IPS-NIHi11 (cell line): ENCODE data around the gene CREB3L1.

Experiments used
- DNase-seq: peaks from one replicate; pipeline ENCODE4 v3.0.0; 2012; ENCODE audit warnings: mixed read lengths, low spot score

CREB3L1 gene, protein sequence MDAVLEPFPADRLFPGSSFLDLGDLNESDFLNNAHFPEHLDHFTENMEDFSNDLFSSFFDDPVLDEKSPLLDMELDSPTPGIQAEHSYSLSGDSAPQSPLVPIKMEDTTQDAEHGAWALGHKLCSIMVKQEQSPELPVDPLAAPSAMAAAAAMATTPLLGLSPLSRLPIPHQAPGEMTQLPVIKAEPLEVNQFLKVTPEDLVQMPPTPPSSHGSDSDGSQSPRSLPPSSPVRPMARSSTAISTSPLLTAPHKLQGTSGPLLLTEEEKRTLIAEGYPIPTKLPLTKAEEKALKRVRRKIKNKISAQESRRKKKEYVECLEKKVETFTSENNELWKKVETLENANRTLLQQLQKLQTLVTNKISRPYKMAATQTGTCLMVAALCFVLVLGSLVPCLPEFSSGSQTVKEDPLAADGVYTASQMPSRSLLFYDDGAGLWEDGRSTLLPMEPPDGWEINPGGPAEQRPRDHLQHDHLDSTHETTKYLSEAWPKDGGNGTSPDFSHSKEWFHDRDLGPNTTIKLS

DNA sequence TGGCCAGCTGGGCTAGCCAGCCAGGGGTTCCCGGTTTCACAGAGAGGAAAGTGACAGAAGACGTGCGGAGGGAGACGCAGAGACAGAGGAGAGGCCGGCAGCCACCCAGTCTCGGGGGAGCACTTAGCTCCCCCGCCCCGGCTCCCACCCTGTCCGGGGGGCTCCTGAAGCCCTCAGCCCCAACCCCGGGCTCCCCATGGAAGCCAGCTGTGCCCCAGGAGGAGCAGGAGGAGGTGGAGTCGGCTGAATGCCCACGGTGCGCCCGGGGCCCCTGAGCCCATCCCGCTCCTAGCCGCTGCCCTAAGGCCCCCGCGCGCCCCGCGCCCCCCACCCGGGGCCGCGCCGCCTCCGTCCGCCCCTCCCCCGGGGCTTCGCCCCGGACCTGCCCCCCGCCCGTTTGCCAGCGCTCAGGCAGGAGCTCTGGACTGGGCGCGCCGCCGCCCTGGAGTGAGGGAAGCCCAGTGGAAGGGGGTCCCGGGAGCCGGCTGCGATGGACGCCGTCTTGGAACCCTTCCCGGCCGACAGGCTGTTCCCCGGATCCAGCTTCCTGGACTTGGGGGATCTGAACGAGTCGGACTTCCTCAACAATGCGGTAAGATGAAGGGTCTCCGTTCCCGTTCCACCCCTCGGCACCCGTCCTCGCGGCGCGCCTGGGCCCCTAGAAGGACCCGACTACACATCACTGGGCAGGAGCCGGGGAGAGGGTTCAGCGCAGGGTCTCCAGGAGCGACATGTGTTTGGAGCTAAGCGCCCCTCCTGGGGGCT lies at the start of gene CREB3L1:
Gene CREB3L1, plus strand, starts transcription at position 41 of the 765 bp plus-strand sequence. Its CDS starts 450 bp downstream, at position 491.
- DNase-seq, result peak; percentile 64

DNA sequence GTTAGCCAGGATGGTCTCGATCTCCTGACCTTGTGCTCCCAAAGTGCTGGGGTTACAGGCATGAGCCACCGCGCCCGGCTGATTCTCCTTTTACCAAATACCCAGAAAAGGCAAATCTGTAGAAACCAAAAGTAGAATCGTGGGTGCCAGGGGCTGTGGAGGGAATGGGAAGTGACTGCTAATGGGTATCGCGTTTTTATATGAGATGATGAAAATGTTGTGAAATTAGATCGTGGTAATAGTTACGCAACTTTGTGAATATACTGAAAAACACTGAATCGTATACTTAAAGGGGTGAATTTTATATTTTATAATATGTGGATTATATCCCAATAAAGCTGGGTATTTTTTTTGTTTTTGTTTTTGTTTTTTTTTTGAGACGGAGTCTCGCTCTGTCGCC lies 48.2 kb upstream of the CREB3L1 start:
- no peak for DNase-seq

DNA sequence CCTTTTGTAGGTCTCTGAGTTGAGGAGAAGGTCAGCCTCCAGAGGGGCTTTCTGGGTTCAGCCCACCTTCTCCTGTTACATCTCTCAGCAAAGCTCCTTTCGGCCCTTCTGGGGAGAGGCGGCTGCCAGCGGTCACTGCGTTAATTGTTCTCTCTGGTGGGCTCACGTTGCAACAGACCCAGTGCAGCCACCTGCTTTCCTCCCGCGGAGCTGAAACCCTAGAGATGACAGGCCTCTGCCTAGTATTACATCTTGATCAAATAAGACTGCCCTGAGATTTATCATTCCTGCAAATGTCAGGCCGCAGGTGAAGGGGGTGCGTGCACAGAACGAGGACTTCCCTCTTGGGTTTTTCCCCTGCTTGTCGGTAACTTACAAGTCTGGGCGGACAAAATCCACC lies 43.2 kb upstream of the CREB3L1 start:
- peak; percentile 40 for DNase-seq

DNA sequence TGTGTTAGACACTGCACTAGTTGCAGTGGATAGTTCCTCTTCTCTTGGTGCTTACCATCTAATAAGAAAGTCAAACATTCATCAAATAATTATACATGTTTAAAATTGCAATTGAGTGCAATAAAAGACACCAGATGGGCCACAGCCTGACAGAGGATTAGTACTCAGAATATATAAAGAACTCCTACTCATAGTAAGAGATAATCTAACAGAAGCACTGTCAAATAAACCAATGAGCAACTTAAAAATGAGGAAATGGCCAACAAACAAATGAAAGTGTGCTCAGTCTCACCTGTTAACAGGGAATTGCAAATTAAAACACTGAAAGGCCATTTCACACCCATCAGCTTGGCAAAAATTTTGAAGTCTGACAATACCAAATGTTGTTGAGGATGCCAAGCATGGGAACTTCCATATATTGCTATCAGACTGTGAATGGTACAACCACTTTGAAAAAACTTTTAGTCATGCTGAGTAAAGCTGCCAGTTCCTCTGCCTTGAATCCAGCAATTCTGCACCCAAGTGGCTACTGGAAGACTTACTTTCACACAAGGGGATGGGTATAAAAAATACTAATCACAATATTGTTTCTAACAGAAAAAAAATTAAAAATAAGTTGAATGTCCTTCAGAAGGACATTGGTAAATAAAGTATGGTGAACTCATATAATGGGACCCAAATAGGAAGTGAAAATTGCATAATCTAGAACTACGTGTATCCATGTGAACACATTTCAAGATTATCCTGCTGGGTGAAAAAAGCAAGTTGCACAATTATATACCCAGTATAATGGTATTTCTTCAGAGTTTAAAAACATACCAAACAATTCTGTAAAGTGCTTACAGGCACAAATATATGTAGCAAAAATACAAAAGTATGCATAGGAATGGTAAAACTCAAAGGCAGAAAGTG lies 41.4 kb upstream of the CREB3L1 start:
- no peak for DNase-seq

DNA sequence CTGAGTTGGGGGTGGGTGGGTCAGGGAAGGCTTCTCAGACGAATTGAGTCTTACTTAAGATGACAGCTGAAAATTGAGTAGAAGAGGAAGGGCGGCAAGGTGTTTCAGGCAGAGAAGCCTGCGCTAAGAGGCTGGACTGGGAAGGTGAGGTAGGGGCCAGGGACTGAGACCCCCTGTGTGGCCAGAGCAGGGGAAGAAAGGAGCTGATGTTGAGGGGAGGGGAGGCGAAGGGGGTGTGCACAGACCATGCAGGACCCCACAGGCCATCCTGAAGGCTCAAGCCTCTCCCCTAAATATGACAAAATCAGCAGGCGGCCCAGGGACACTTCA lies 40.6 kb upstream of the CREB3L1 start:
- no peak for DNase-seq

DNA sequence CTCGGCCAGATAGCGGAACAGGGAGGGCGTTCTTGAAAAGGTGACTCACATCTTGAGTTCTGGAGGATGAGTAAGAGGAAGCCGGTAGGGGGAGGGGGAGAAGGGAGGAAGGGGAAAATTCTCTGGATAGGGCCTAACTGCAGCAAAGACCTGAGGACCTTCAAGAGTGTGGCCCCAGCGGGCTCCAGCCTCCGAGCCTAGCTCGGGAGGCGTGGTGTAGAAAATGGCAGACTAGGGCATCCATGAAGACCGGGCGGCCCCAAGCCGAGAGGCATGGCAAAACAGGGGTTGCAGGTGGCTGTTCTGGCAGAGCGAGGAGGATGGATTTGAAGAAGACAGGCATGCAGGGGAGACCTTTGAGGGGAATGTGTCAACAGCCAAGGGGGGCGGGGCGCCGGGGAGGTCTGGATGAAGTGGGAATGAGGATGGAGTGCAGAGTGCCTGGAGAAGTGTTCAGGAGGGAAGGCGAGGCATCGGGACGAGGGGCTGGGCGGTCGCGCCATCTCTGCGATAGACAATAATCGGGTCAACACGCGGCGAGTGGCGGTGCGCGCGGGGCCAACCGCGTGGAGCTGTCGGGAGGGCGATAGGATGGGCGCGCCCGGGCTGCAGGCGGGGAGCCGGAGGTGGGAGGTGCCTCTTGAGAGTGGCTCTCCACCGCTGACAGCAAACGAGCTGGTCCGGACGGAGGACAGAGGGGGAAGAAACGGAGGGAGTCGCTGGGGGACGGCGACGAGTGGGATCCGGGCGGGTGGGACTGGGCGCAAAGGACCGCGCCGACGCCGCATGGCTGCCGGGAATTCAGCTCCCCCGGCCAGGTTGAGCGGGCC lies 40.0 kb upstream of the CREB3L1 start:
- DNase-seq, result peak; percentile 77

DNA sequence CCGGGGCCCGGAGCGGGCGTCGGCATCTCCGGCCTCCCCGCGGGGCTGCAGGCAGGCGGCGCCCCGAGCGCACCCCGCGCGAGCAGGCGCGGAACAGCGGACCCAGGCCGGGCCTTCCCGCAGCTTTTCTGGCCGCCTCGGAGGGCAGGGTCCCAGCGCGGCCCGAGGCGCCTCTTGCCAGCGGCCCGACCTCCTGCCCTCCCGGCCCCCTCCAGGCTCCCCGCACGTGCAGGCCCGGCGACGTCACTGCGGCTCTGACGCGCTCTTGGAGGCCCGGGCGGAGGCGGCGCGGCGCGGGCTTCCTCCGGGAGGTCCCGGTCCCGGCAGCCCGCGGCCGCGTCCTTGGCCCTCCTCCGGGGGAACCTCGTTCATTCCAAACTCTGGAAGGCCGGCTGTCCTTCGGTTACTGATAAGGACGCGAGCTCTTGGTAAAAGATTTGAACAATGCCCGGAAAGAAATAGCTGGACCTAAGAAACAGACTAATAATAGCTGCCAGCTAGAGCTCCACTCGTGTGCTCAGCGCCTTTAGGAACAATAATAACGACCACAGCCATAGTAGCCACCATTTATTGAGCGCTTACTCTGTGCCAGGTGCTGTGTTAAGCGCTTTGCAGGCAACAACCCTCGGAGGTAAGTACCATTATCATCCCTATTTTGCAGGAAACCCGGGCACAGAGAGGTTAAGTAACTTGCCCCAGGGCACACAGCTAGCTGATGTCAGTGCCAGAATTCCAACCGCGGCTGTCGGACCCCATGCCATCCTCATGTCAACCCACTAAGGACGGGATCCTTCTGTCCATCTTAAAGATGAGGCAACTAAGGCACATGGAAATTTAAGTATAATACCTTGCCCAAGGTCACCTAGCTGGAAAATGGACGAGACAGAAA lies 39.1 kb upstream of the CREB3L1 start:
- DNase-seq, result peak; percentile 74

DNA sequence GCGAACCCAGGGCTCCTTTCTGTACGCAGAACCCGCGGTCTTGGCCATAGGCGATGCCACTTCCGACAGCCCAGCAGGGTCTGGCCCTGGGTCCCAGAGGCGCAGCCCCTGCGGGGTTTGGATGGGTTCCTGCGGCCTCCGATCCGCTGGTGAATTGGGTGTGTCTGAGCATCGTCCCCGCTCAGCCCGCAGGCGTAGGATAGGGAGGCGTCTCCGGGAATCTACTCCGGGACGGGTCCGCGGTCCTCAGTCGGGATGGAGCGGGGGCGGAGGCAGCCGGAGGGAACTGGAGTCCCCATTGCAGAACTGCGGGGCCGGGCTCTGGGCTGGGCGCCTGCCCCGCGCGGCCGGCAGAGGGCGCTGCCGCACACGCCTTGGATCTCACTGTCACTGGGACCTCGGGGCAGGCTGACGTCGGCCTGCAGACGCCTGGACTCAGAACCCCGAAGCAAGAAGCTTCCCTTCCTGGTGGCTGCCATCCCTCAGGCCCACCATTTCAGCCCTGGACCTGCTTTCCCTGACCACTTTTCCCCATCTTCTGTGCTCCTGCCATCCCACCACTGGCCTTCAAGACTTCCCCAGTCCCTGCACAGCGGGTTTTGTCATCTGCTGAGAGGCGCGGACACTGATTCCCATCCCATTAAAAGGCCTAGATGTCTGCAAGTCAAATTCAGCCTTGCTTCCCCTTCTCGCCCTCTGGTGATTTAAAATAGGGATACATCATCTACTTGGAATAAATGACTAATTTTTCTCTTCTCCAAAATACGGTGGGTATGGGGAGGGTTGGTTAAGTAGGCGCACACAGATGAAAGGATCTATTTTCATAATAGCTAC lies 38.3 kb upstream of the CREB3L1 start:
- peak; percentile 92 for DNase-seq

DNA sequence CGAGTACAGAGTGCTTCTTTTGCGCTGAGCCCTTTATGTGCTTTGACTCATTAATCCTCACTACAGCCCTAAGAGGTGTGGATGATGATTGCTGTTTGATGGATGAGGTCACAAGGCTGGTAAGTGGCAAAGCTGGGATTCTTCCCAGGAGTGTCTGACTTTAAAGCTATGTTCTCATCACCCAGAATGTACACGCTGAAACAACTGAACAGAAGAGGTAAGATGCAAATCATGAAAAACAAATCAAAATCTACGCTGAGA lies 37.7 kb upstream of the CREB3L1 start:
- no peak for DNase-seq

DNA sequence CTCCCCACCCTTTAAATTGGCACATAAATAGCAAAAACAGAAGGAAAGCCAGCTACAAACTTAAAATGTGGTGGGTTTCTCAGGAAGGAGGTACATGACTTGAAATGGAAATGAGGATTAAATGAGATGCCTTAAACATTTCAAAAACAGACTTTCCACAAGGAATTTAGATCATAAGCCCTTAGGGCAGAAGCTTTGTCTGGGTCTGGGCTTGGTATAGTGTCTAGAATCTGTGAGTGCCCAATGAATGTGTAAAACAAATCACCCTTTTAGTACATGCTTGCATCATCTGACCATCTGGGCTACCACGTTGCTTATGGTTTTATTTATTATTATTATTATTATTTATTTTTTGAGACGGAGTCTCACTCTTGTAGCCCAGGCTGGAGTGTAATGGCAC lies 37.1 kb upstream of the CREB3L1 start:
- DNase-seq, result no peak

DNA sequence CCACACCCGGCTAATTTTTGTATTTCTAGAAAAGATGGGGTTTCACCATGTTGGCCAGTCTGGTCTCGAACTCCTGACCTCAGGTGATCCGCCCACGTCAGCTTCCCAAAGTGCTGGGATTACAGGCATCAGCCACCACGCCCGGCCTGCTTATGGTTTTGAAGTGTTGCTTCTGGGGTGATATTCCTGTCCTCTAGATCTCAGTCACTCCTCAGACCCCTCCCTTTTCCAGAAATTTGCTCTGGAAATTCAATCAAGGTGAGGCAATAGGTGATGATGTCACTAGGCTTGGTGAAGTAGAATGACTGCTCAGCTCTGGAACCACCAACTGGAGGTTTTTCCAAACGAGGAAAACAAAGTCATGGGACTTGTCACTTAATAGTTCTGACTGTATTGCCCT lies 36.6 kb upstream of the CREB3L1 start:
- DNase-seq, result no peak

DNA sequence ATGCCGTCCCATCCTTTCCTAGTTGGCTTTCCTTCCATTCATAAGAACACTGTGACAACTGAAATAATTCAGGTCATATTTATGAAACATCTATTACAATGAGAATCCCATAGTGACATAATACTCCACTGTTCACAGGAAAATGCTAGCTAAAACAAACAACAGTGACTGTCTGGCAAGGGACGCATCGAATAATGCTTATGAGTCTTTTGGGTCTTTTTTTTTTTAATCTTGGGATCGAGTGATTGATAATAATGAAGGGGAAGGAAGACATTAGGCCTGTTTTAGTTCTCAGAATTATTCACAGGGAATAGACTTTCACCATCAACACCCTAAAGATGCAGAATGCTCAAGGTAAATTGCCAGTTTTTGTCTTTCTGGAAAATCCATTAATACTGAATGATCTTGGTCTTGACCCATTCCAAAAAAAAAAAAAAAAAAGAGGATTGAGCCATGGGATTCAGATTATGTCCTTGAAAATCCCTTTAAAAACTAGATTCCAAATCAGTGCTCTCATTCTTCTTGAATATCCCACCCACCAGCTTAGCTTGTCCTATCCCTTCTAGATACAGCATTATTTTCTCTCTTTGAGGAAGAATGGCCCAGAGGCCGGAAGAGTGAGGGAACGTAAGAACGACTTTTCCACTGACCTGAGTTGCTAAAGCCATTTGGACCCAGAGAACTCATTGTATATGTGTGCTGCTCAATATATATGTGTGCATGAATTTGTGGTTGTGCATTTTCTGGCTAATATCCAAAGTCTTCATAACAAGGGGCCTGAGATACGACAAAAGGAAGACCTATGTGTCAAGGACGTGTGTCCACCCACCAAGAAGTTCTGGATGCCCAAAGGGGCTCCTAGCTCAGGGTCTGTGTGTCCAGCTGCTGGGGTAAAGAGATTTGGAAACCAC lies 35.2 kb upstream of the CREB3L1 start:
- no peak for DNase-seq

DNA sequence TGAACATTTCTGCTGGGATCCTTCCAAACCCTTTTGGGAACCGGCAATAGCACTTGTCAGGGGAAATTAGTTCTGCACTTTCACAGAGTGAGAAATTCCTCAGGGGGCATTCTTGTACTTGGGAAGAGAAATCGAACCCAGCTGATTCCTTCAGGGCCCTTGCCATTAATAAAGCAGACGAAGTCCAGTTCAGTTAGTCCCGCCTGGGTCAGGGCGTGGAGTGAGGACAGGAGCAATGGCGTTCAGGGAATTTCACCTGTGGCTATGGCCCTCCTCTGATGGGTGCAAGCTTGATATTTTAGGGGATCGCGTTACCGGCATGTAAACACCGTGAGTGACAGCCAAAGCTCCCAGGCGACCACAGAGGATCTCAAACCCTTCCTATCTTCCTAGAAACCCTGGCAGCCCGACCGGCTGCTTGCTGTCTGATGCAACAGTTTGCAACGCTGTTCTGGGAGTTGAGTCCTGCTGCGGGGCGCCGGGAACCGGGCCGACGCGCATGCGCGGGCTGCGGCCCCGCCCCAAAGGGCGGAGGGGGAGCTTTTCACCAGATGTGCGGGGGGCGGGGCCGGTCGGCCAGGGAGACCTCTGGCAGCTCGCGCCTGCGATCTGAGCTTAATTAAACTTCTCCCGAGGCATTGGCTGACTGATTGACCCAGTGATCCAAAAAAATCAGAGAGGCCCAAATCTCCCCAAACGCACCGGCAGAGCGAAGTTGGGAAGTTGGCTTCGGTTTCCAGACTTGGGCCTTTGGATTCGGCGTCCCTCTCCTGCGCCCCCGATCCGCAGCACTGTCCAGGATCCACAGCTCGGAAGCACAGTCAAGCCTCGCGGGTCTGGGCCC lies 34.3 kb upstream of the CREB3L1 start:
- peak; percentile 96 for DNase-seq

DNA sequence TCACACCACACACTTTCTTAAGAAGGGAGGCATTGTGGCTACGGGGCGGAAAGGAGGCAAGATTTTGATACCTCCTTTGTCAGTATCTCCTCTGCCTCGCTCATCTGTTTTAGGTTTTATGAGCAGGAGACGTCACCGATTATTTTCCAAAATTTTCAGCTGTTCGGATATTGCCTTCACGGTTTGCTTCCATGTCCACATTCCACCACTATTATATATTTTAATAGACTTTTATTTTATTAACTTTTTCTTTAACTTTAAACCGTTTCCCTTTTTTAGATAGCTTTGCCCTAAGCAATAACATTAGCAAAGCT lies 33.7 kb upstream of the CREB3L1 start:
- DNase-seq, result no peak

DNA sequence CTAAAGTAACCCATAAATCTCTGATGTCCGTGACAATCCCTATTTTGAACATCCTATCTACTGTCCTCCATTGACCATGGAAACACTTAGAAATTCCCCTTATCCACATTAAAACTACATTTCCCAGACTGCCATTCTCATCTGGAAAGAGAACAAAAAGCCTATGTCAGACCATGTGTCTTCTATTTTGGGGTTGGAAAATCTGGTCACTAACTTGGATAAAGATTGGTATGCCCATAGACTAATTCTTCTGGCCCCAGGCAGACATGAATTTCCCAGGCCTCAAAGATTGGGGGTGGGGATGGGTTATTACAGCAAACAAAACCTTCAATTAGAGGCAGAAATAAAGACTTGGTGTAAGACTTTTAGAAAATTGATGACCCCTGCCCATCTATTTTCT lies 30.9 kb upstream of the CREB3L1 start:
- no peak for DNase-seq

DNA sequence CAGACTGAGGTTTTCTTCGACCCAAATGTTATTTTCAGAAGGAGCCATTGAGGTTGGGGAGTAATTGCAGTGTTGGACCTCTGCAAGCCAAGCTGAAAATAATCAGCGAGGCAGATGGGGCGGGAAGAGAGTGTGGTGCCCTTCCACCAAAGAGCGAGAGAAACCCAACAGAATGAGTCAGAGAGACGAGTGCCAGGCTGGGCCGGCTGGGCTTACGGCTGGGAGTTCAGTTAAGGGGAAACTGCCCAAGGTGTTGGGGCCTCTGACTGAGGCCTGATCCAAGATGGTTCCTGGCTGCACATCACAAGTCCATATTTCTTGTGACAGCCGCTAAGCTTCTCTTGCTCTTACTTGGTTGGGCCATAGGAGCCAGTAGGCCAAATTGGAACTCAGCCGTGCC lies 30.4 kb upstream of the CREB3L1 start:
- no peak for DNase-seq

DNA sequence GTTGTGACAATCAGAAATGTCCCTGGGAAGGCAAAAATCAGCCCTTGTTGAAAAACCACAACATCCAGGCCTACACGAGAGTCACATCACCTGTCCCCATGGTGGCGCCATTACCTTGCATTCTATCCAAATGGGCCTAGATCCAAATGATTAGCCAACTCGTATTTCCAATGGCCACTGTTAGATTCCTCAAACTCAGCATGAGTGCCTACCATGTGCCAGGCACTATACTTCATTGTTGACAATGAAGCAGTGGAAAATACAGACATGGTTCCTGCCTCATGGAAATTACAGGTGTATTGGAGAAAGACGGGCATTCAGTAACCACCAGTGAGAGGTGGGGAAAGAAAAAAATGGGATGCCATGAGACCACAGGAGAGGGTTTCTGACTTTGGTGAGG lies 29.8 kb upstream of the CREB3L1 start:
- peak; percentile 77 for DNase-seq
